K562 (cell line): ENCODE measurements around the gene WWOX. TPM values are rescaled to one million over a fixed set of nuclear protein-coding genes. Genes with fewer than 3 reads are reported as not detected.

Experiments used
- CGGBP1 ChIP-seq: fragments of 250-450 bp; sonication (Bioruptor Pico); IDR thresholded peaks from 2 replicates; pipeline ENCODE4 v1.9.0; 2021; ENCODE audit warnings: mild to moderate bottlenecking
- COPS2 ChIP-seq: fragments of 450-650 bp; conservative IDR thresholded peaks from 2 replicates; pipeline ENCODE4 v1.6.1; 2016; ENCODE audit warnings: mild to moderate bottlenecking, moderate library complexity
- FOXA1 ChIP-seq: fragments of 450-650 bp; IDR thresholded peaks from 2 replicates; pipeline ENCODE4 v1.6.1; 2016; ENCODE audit warnings: mild to moderate bottlenecking, borderline replicate concordance
- HDAC8 ChIP-seq: fragments of 450-650 bp; IDR thresholded peaks from 2 replicates; pipeline ENCODE4 v1.6.1; 2016; ENCODE audit warnings: mild to moderate bottlenecking, missing genetic modification characterization, moderate library complexity, missing compliant biosample characterization
- HNRNPUL1 ChIP-seq: fragments of 200-400 bp; formaldehyde crosslinking; IDR thresholded peaks from 2 replicates; pipeline ENCODE4 v1.6.1; 2017; ENCODE audit warnings: low read length
- L3MBTL2 ChIP-seq: fragments of 450-650 bp; IDR thresholded peaks from 2 replicates; pipeline ENCODE4 v1.6.1; 2016; ENCODE audit warnings: mild to moderate bottlenecking, moderate library complexity
- NFATC3 ChIP-seq: fragments of 450-650 bp; IDR thresholded peaks from 2 replicates; pipeline ENCODE4 v1.6.1; 2017; ENCODE audit warnings: mild to moderate bottlenecking
- PRPF4 ChIP-seq: fragments of 200-400 bp; formaldehyde crosslinking; IDR thresholded peaks from one replicate; pipeline ENCODE4 v1.6.1; 2017; ENCODE audit warnings: low read length, low read depth, mild to moderate bottlenecking; ENCODE audit not compliant: insufficient read depth, poor library complexity, severe bottlenecking
- PTBP1 ChIP-seq: fragments of 200-400 bp; formaldehyde crosslinking; IDR thresholded peaks from 2 replicates; pipeline ENCODE4 v1.6.1; 2017; ENCODE audit warnings: low read depth, low read length
- ZBTB33 ChIP-seq: sonication (generic); formaldehyde crosslinking; IDR thresholded peaks from 2 replicates; pipeline ENCODE4 v1.8.1; 2023; ENCODE audit warnings: mild to moderate bottlenecking, missing genetic modification reagents
- ZFX ChIP-seq: sonication (generic); formaldehyde crosslinking; IDR thresholded peaks from 2 replicates; pipeline ENCODE4 v1.8.0; 2022; ENCODE audit warnings: mild to moderate bottlenecking, missing genetic modification reagents, moderate library complexity
- ZNF212 ChIP-seq: fragments of 450-650 bp; formaldehyde crosslinking; IDR thresholded peaks from 2 replicates; pipeline ENCODE4 v1.4.0; 2020; ENCODE audit warnings: mild to moderate bottlenecking
- ZNF24 ChIP-seq: fragments of 450-650 bp; IDR thresholded peaks from 2 replicates; pipeline ENCODE4 v1.6.1; 2016
- polyA plus RNA-seq, 8 experiments: library from polyadenylated mRNA; depleted of rRNA in 4 of 8; stranded (reverse) in 5 of 8; unstranded in 3 of 8; fragments of >200 nt; fragmentation: Nextera tagmentation in 2 of 8; fragmentation: Illumina TruSeq in 1 of 8; extraction: Ambion mirVana in 2 of 8; extraction: Trizol in 1 of 8; gene quantifications; 2 replicates each; pipeline versions ENCODE4 v1.2.1 to v1.2.3, GENCODE V29; 2011 to 2014; ENCODE audit warnings: inconsistent platforms in 1 of 8, missing spikeins in 1 of 8
- total RNA-seq, 7 experiments: library from RNA; depleted of rRNA in 6 of 7; stranded (reverse); fragments of >200 nt in 6 of 7; fragmentation: Illumina TruSeq in 2 of 7; extraction: Trizol in 2 of 7; gene quantifications; 2 replicates each; pipeline versions ENCODE4 v1.2.1 to v1.2.3, GENCODE V29; 2011 to 2021; ENCODE audit warnings: low replicate concordance in 1 of 7

Gene WWOX
- total and polyA plus RNA-seq, 9 of the 15 experiments (the other 6 are each of a cell fraction or from before 2014, with no cell fraction given), result 1.6 to 22.7 (median 8.1) TPM

GRCh38 chr16:79184464-79185030 lies 1085.1 kb downstream of the WWOX start (continued):
- TF ChIP-seq ZBTB33 (CRISPR knock-in tag) (no peak), HNRNPUL1 (no peak), HDAC8 (tag) (no peak), L3MBTL2 (no peak), ZNF24 (no peak), COPS2 (no peak), PRPF4 (no peak), CGGBP1 (CRISPR knock-in tag) (no peak), ZNF212 (no peak), NFATC3 (no peak), FOXA1 (no peak), ZFX (CRISPR knock-in tag) (no peak), PTBP1 (no peak)
